Epithelial cell of proximal tubule (primary cell): Measurements from ENCODE around the gene ACTL8. TPM values are rescaled to one million over a fixed set of nuclear protein-coding genes. Genes with fewer than 3 reads are reported as not detected.

ENCODE experiments used
- DNase-seq: peaks from one replicate; pipeline ENCODE4 v3.0.0-alpha.2; 2011; ENCODE audit warnings: low read depth
- H3K4me3 ChIP-seq: 2 replicates; pipeline ENCODE4 v1.5.1; 2011; ENCODE audit warnings: low read depth, mild to moderate bottlenecking, low read length
- CTCF ChIP-seq: conservative IDR thresholded peaks from 2 replicates; pipeline ENCODE4 v1.5.1; 2012; ENCODE audit warnings: low read depth, mild to moderate bottlenecking, low read length
- total RNA-seq: library from RNA; depleted of rRNA; stranded (reverse); fragments of >200 nt; gene quantifications from 2 replicates; pipeline ENCODE4 v1.2.3, GENCODE V29; 2015

Gene ACTL8
- total RNA-seq, 1 donor from 2014 or later: not detected

- no peak overlapping the region for H3K4me3 ChIP-seq
- no peak for DNase-seq
- no peak for TF ChIP-seq CTCF
Observed at GRCh38 chr1:17820198-17820597, 65.1 kb downstream of the ACTL8 start.

- no peak overlapping the region for H3K4me3 ChIP-seq
- no peak for TF ChIP-seq CTCF
- no peak for DNase-seq
Observed at GRCh38 chr1:17822741-17823426, 67.8 kb downstream of the ACTL8 start.

- no peak for TF ChIP-seq CTCF
- H3K4me3 ChIP-seq: no peak overlapping the region
- DNase-seq: no peak
Observed at GRCh38 chr1:17825273-17826164, 70.4 kb downstream of the ACTL8 start.

GRCh38 chr1:17826165-17826488 is 71.0 kb downstream of the ACTL8 start:
- no peak for DNase-seq
- TF ChIP-seq CTCF: peak; percentile 85
- H3K4me3 ChIP-seq: no peak overlapping the region

GRCh38 chr1:17828991-17829390 is 73.9 kb downstream of the ACTL8 start:
- DNase-seq: no peak
- H3K4me3 ChIP-seq: no peak overlapping the region
- no peak for TF ChIP-seq CTCF

GRCh38 chr1:17829579-17829978 is 74.4 kb downstream of the ACTL8 start:
- H3K4me3 ChIP-seq: no peak overlapping the region
- TF ChIP-seq CTCF: no peak
- DNase-seq: no peak

GRCh38 chr1:17831597-17831996 is 76.5 kb downstream of the ACTL8 start:
- no peak for DNase-seq
- TF ChIP-seq CTCF: no peak
- H3K4me3 ChIP-seq: no peak overlapping the region
